Measurements from ENCODE around the gene LEMD2. TPM values are rescaled to one million over a fixed set of nuclear protein-coding genes. Genes with fewer than 3 reads are reported as not detected.

Gene LEMD2
- total and polyA plus RNA-seq, 2 donors (not counting 1 experiment from before 2014, with no cell fraction given) = 25.7 to 61.9 TPM

DNA sequence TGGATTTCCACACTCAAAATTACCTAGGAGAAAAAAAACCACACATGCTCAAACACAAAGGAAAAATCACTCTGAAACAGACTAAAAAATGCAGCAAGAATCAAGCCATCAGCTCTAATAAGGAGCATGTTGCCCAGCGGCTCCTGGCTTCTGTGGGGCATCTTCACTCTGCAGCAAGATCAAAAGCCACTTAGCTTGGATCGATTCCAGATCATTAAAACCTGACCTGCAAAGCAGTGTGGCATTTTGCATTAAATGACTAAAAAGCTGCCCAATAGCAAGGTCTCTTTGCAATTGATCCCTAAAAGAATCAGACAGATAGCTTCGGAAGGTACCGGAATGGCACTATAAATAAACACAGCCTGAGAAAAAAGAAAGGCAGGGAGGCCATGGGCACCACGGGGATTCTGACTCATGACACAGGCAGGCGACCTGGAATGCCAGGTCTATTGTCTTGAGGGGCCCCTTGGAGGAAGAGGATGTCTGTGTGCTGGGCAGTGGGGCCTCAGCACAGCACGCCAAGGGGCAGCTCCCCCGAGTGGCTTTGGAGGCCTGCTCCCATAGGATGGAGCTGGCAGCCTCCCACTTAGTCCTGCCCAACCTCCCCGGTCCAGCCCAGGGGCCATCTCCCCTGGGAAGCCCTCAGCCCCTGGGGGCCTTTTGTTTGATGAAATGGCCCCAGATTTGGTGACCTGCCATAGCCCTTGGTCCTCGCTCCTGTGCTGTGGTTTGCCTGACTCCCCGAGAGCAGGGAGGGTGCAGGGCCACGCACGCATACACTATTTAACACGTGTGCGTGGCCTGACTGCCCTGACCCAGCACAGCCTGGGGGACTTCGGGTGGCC lies 7.6 kb downstream of the LEMD2 start:
- Histone ChIP-seq H3K36me3 (ENCODE audit: control insufficient read depth, insufficient read depth, low read length) (peaks cover 35% of the 10 kb centered on the region), H3K4me3 (replicated peaks in 1 of 4; ENCODE audit: control extremely low read depth in 1 of 4, insufficient read depth in 1 of 4, low read depth in 3 of 4, low read length in 4 of 4) (no peak overlapping the region), H3K4me2 (ENCODE audit: extremely low read depth, insufficient read depth, low read length) (no peak overlapping the region), H3K4me1 (ENCODE audit: control insufficient read depth, extremely low read depth, insufficient read depth, low read length) (peaks cover 3% of the 10 kb centered on the region), H3K27ac (ENCODE audit: insufficient read depth, low read length) (no peak overlapping the region), H4K20me1 (ENCODE audit: control insufficient read depth, extremely low read depth, insufficient read depth, low read length) (no peaks in the 10 kb centered on the region), H3K9me3 (ENCODE audit: control insufficient read depth, insufficient read depth, low read depth, low read length) (no peaks in the 10 kb centered on the region), H3K9ac (ENCODE audit: insufficient read depth, low read length) (no peak overlapping the region), H3K79me2 (ENCODE audit: control insufficient read depth, insufficient read depth, low read length) (peaks cover 25% of the 10 kb centered on the region), H2AFZ (ENCODE audit: low read length) (no peak overlapping the region), H3K27me3 (ENCODE audit: control insufficient read depth, insufficient read depth, low read length) (no peaks in the 10 kb centered on the region)
- DNase-seq (ENCODE audit: low read depth in 2 of 2) = peak in 1 of 2 donors; percentile 76
- TF ChIP-seq, protein P1, sequence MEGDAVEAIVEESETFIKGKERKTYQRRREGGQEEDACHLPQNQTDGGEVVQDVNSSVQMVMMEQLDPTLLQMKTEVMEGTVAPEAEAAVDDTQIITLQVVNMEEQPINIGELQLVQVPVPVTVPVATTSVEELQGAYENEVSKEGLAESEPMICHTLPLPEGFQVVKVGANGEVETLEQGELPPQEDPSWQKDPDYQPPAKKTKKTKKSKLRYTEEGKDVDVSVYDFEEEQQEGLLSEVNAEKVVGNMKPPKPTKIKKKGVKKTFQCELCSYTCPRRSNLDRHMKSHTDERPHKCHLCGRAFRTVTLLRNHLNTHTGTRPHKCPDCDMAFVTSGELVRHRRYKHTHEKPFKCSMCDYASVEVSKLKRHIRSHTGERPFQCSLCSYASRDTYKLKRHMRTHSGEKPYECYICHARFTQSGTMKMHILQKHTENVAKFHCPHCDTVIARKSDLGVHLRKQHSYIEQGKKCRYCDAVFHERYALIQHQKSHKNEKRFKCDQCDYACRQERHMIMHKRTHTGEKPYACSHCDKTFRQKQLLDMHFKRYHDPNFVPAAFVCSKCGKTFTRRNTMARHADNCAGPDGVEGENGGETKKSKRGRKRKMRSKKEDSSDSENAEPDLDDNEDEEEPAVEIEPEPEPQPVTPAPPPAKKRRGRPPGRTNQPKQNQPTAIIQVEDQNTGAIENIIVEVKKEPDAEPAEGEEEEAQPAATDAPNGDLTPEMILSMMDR (conservative IDR thresholded peaks at IDR 0.05 in 1 of 2, IDR thresholded peaks at IDR 0.05 in 1 of 2; ENCODE audit: low read depth in 1 of 2, low read length in 2 of 2) = no peak
- no peak for TF ChIP-seq EZH2 (IDR thresholded peaks at IDR 0.05; ENCODE audit: low read length, missing control alignments)

DNA sequence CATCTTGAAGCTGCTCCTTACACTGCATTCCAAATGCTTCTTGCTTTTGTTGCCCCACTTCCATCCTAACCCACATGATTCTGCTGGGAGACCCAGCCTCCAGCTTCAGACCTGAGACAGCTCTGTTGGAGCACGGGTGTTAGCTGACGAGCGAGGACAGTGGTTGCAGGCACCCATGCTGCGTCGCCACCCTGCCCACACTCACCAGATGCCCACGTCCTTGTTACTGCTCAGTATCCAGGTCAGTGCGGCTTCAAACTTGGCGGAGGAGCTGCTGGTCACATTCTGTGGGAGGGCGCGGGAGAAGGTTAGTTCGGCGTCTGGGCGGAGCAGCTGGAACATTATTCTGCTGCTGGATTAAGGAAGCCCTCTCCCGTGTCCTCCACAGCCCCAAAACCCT lies 9.0 kb downstream of the LEMD2 start:
- H3K4me1 ChIP-seq (ENCODE audit: control insufficient read depth, extremely low read depth, insufficient read depth, low read length) = peaks cover 3% of the 10 kb centered on the region
- no peak overlapping the region for H3K9ac ChIP-seq (ENCODE audit: insufficient read depth, low read length)
- no peak for DNase-seq (ENCODE audit: low read depth in 2 of 2)
- no peak overlapping the region for H2AFZ ChIP-seq (ENCODE audit: low read length)
- no peak overlapping the region for H3K27ac ChIP-seq (ENCODE audit: insufficient read depth, low read length)
- H3K4me2 ChIP-seq (ENCODE audit: extremely low read depth, insufficient read depth, low read length) = no peak overlapping the region
- H3K4me3 ChIP-seq (replicated peaks in 1 of 4; ENCODE audit: control extremely low read depth in 1 of 4, insufficient read depth in 1 of 4, low read depth in 3 of 4, low read length in 4 of 4) = no peak overlapping the region
- TF ChIP-seq, protein P1 (conservative IDR thresholded peaks at IDR 0.05 in 1 of 2, IDR thresholded peaks at IDR 0.05 in 1 of 2; ENCODE audit: low read depth in 1 of 2, low read length in 2 of 2) = no peak
- no peak for TF ChIP-seq EZH2 (IDR thresholded peaks at IDR 0.05; ENCODE audit: low read length, missing control alignments)
- H3K79me2 ChIP-seq (ENCODE audit: control insufficient read depth, insufficient read depth, low read length) = peaks cover 10% of the 10 kb centered on the region
- H3K36me3 ChIP-seq (ENCODE audit: control insufficient read depth, insufficient read depth, low read length) = peaks cover 39% of the 10 kb centered on the region
- H4K20me1 ChIP-seq (ENCODE audit: control insufficient read depth, extremely low read depth, insufficient read depth, low read length) = no peaks in the 10 kb centered on the region
- no peaks in the 10 kb centered on the region for H3K27me3 ChIP-seq (ENCODE audit: control insufficient read depth, insufficient read depth, low read length)
- no peaks in the 10 kb centered on the region for H3K9me3 ChIP-seq (ENCODE audit: control insufficient read depth, insufficient read depth, low read depth, low read length)

DNA sequence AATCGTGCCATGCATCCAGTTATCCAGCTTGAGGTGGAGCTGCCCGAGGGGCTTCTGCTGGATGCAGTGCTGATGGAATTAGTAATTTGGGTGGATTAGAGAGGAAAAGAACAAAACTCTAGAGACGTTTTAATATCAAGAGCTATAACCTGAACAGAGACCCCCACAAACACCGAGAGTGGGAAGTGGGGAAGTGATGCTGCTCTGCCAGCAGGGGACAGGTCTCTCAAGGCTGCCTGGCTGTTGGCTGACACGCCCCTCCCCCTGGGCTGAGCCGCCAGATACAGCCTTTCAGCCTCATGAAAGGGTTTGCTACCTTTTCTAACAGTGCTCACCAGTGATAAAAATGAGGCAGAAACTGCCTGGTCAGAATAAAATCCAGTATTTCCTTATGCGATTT lies 9.6 kb downstream of the LEMD2 start:
- Histone ChIP-seq H3K4me1 (ENCODE audit: control insufficient read depth, extremely low read depth, insufficient read depth, low read length) (peaks cover 3% of the 10 kb centered on the region), H3K9me3 (ENCODE audit: control insufficient read depth, insufficient read depth, low read depth, low read length) (no peaks in the 10 kb centered on the region), H3K9ac (ENCODE audit: insufficient read depth, low read length) (no peak overlapping the region), H3K4me2 (ENCODE audit: extremely low read depth, insufficient read depth, low read length) (no peak overlapping the region), H3K27ac (ENCODE audit: insufficient read depth, low read length) (no peak overlapping the region), H3K79me2 (ENCODE audit: control insufficient read depth, insufficient read depth, low read length) (peaks cover 5% of the 10 kb centered on the region), H2AFZ (ENCODE audit: low read length) (no peak overlapping the region), H3K36me3 (ENCODE audit: control insufficient read depth, insufficient read depth, low read length) (peaks cover 39% of the 10 kb centered on the region), H3K4me3 (replicated peaks in 1 of 4; ENCODE audit: control extremely low read depth in 1 of 4, insufficient read depth in 1 of 4, low read depth in 3 of 4, low read length in 4 of 4) (no peak overlapping the region), H4K20me1 (ENCODE audit: control insufficient read depth, extremely low read depth, insufficient read depth, low read length) (no peaks in the 10 kb centered on the region), H3K27me3 (ENCODE audit: control insufficient read depth, insufficient read depth, low read length) (no peaks in the 10 kb centered on the region)
- no peak for DNase-seq (ENCODE audit: low read depth in 2 of 2)
- no peak for TF ChIP-seq EZH2 (IDR thresholded peaks at IDR 0.05; ENCODE audit: low read length, missing control alignments)
- TF ChIP-seq, protein P1 (conservative IDR thresholded peaks at IDR 0.05 in 1 of 2, IDR thresholded peaks at IDR 0.05 in 1 of 2; ENCODE audit: low read depth in 1 of 2, low read length in 2 of 2) = peak in 1 of 2 donors; percentile 5
